ENCODE measurements around the gene PXMP2.

DNA sequence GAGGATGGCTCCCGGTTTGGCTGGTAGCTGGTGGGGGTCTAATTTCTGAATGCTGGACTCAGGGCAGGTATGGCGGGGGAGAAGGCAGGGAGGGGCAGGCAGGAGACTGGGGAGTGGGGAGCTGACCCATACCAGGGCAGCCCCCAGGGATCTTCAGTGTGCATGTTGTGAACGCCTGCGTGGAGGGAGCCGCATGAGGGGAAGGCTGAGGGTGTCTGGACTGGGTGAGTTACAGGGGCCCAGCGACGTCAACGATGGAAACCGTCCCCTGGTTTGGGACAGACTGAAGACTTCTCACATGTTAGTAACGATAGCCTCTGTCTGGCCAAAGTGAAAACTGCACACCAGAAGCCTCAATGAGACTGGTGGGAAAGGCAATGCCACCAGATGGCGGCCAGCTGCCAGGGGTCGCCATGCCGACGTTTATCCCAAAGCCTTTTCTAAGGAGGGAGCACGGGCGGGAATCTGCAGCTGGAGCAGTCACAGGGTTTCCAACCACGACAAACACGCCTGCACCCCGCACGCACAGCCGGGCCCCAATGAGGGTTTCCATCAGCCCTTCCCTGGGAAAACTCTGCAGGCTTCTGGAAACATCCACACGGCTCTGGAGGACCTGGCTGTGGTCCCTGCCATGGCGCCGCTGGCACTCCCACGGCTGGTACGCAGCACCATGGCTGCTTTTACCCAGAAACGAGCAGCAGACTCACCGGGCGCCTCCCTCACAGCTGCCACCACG, 37.3 kb downstream of the PXMP2 start:
- TF ChIP-seq, protein P1, sequence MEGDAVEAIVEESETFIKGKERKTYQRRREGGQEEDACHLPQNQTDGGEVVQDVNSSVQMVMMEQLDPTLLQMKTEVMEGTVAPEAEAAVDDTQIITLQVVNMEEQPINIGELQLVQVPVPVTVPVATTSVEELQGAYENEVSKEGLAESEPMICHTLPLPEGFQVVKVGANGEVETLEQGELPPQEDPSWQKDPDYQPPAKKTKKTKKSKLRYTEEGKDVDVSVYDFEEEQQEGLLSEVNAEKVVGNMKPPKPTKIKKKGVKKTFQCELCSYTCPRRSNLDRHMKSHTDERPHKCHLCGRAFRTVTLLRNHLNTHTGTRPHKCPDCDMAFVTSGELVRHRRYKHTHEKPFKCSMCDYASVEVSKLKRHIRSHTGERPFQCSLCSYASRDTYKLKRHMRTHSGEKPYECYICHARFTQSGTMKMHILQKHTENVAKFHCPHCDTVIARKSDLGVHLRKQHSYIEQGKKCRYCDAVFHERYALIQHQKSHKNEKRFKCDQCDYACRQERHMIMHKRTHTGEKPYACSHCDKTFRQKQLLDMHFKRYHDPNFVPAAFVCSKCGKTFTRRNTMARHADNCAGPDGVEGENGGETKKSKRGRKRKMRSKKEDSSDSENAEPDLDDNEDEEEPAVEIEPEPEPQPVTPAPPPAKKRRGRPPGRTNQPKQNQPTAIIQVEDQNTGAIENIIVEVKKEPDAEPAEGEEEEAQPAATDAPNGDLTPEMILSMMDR (IDR thresholded peaks at IDR 0.05): no peak
- TF ChIP-seq POLR2A (IDR thresholded peaks at IDR 0.05): no peak

Measured in uterus (tissue), 2 donors.